Stomach (tissue), 9 donors: ENCODE results near the gene GABRB2. TPM values are rescaled to one million over a fixed set of nuclear protein-coding genes. Genes with fewer than 3 reads are reported as not detected.
"Not testable (repeated sequence)": the region's sequence is repeated elsewhere in the genome, so short reads cannot be mapped to it uniquely, and the experiment has no call there.

Experiments used
- DNase-seq, 2 donors: peaks; one replicate each; pipeline versions ENCODE4 v3.0.0 to v3.0.0-alpha.2; 2013 to 2019
- H3K27ac ChIP-seq, 5 donors: fragments of 200-600 bp in 4 of 5; sonication (generic) in 4 of 5; one replicate each; pipeline ENCODE4 v1.5.1; 2013 to 2019; ENCODE audit warnings: mild to moderate bottlenecking in 1 of 5, moderate library complexity in 1 of 5
- H3K27me3 ChIP-seq, 3 donors: fragments of 200-600 bp; sonication (generic); one replicate each; pipeline ENCODE4 v1.5.1; 2017 to 2019; ENCODE audit warnings: mixed run types in 1 of 3
- H3K36me3 ChIP-seq, 4 donors: fragments of 200-600 bp; sonication (generic); 1 replicate in 3 of 4; 2 replicates in 1 of 4; pipeline ENCODE4 v1.5.1; 2016 to 2019
- H3K4me1 ChIP-seq, 4 donors: fragments of 200-600 bp; sonication (generic); one replicate each; pipeline ENCODE4 v1.5.1; 2016 to 2019
- H3K4me3 ChIP-seq, 4 donors: fragments of 200-600 bp; sonication (generic) in 3 of 4; one replicate each; pipeline ENCODE4 v1.5.1; 2016 to 2019; ENCODE audit warnings: mild to moderate bottlenecking in 1 of 4
- H3K9me3 ChIP-seq, 4 donors: fragments of 200-600 bp; sonication (generic); one replicate each; pipeline ENCODE4 v1.5.1; 2016 to 2019
- CTCF ChIP-seq, 7 experiments: fragments of 450-650 bp in 4 of 7; fragments of 200-600 bp in 3 of 7; sonication (generic) in 3 of 7; IDR thresholded peaks; one replicate each; pipeline ENCODE4 v1.5.1; 2016 to 2019; ENCODE audit warnings: antibody characterized with exemption in 7 of 7, control low read depth in 2 of 7, mild to moderate bottlenecking in 1 of 7
- EP300 ChIP-seq: sonication (generic); formaldehyde crosslinking; IDR thresholded peaks from one replicate; pipeline ENCODE4 v1.6.1; 2017; ENCODE audit warnings: antibody characterized with exemption
- POLR2A ChIP-seq, 4 donors: fragments of 450-650 bp; IDR thresholded peaks; one replicate each; pipeline ENCODE4 v1.6.1; 2016; ENCODE audit warnings: antibody characterized with exemption in 4 of 4, control low read depth in 2 of 4, mild to moderate bottlenecking in 1 of 4, moderate library complexity in 1 of 4
- POLR2AphosphoS5 ChIP-seq, 3 donors: sonication (generic); formaldehyde crosslinking; IDR thresholded peaks; one replicate each; pipeline ENCODE4 v1.6.1; 2016; ENCODE audit warnings: antibody characterized with exemption in 3 of 3
- WGBS, 5 donors: extraction: QIAGEN DNeasy Blood & Tissue Kit in 3 of 5; methylation state at CpG; one replicate each; pipeline versions ENCODE4 v1.1.5 to v1.1.7; 2013 to 2018; 5-methylcytosine and 5-hydroxymethylcytosine counted together
- intact Hi-C: fragments of 100-400 bp; cut with DNase I; formaldehyde crosslinking; loops from one replicate; pipeline ENCODE4 v1.15.1; 2023; ENCODE audit warnings: low total_unique reads
- polyA plus RNA-seq, 3 donors: library from polyadenylated mRNA; stranded (reverse); fragments of 200-250 nt; gene quantifications; one replicate each; pipeline ENCODE4 v1.2.3, GENCODE V29; 2013
- total RNA-seq, 5 donors: library from RNA; depleted of rRNA; stranded (reverse); fragments of >200 nt; gene quantifications; one replicate each; pipeline versions ENCODE4 v1.1.0 to v1.2.3, GENCODE V29; 2014 to 2016
- donor health status: healthy with polysubstance abuse.
- donor health status: Bipolar disorder and iron deficiency.
- donor health status: healthy.

GABRB2 gene
- total and polyA plus RNA-seq, 8 donors, result 0.06 to 2.7 (median 0.14) TPM; not detected in 3

- Histone ChIP-seq H3K4me1 (peaks cover 0 to 21% (median 5%) of the 10 kb centered on the region in 4 donors), H3K27me3 (no peaks in the 10 kb centered on the region), H3K9me3 (no peaks in the 10 kb centered on the region), H3K27ac (no peak overlapping the region), H3K4me3 (no peak overlapping the region), H3K36me3 (no peaks in the 10 kb centered on the region)
- intact Hi-C loops, result no loop called here
- DNase-seq, result peak in 1 of 2 donors; percentile 58
- TF ChIP-seq EP300 (no peak), POLR2AphosphoS5 (IDR thresholded peaks at IDR 0.05) (no peak), POLR2A (IDR thresholded peaks at IDR 0.05) (no peak), CTCF (IDR thresholded peaks at IDR 0.05) (no peak)
These were observed 283.3 kb downstream of the GABRB2 start for GRCh38 chr5:161263191-161263590.

- Histone ChIP-seq H3K4me1 (peaks cover 0 to 21% (median 5%) of the 10 kb centered on the region in 4 donors), H3K27ac (no peak overlapping the region), H3K27me3 (no peaks in the 10 kb centered on the region), H3K36me3 (no peaks in the 10 kb centered on the region), H3K4me3 (no peak overlapping the region), H3K9me3 (no peaks in the 10 kb centered on the region)
- intact Hi-C loops, result no loop called here
- peak in 1 of 2 donors; percentile 25 for DNase-seq
- WGBS, 5 donors, result 32 to 63% (median 52%) methylated on average over 4 of the region's 4 CpGs
- TF ChIP-seq CTCF (IDR thresholded peaks at IDR 0.05) (no peak), EP300 (no peak), POLR2A (IDR thresholded peaks at IDR 0.05) (no peak), POLR2AphosphoS5 (IDR thresholded peaks at IDR 0.05) (no peak)
These were observed 284.7 kb downstream of the GABRB2 start for GRCh38 chr5:161261668-161262323.

- intact Hi-C loops, result no loop called here
- H3K9me3 ChIP-seq, result no peaks in the 10 kb centered on the region
- TF ChIP-seq POLR2A (IDR thresholded peaks at IDR 0.05), result no peak
- no peak for TF ChIP-seq CTCF (IDR thresholded peaks at IDR 0.05)
- no peak for TF ChIP-seq POLR2AphosphoS5 (IDR thresholded peaks at IDR 0.05)
- no peak for TF ChIP-seq EP300
- no peak overlapping the region for H3K4me3 ChIP-seq
- no peak overlapping the region for H3K27ac ChIP-seq
- no peaks in the 10 kb centered on the region for H3K27me3 ChIP-seq
- H3K36me3 ChIP-seq, result no peaks in the 10 kb centered on the region
- H3K4me1 ChIP-seq, result peaks cover 0 to 15% (median 3%) of the 10 kb centered on the region in 4 donors
- DNase-seq, result no peak
These were observed 288.1 kb downstream of the GABRB2 start for GRCh38 chr5:161258438-161258837.

GRCh38 chr5:161256957-161257356, 289.6 kb downstream of the GABRB2 start:
- Histone ChIP-seq H3K27me3 (no peaks in the 10 kb centered on the region), H3K4me1 (peaks cover 0 to 8% (median 0%) of the 10 kb centered on the region in 4 donors), H3K9me3 (no peaks in the 10 kb centered on the region), H3K27ac (no peak overlapping the region), H3K36me3 (no peaks in the 10 kb centered on the region), H3K4me3 (no peak overlapping the region)
- DNase-seq, result no peak
- 69 to 76% (median 74%) methylated on average over 2 of the region's 2 CpGs for WGBS, 5 donors
- intact Hi-C loops, result no loop called here
- TF ChIP-seq CTCF (IDR thresholded peaks at IDR 0.05), result no peak
- TF ChIP-seq EP300, result no peak
- no peak for TF ChIP-seq POLR2AphosphoS5 (IDR thresholded peaks at IDR 0.05)
- no peak for TF ChIP-seq POLR2A (IDR thresholded peaks at IDR 0.05)

GRCh38 chr5:161252955-161253354, 293.6 kb downstream of the GABRB2 start:
- 25 to 59% (median 43%) methylated on average over 3 of the region's 3 CpGs for WGBS, 5 donors
- peak in 1 of 2 donors; percentile 13 for DNase-seq
- H3K27me3 ChIP-seq, H3K4me3 ChIP-seq, H3K4me1 ChIP-seq, H3K36me3 ChIP-seq, H3K27ac ChIP-seq, intact Hi-C loops, H3K9me3 ChIP-seq: not testable (repeated sequence)
